Activated naive CD4-positive, alpha-beta T cell treated with anti-CD3 and anti-CD28 coated beads, Interleukin-2, amount 10 ng/mL, durations not matched to agents 5 hours and 36 hours (primary cell): ENCODE results near the gene TM9SF4. TPM values are rescaled to one million over a fixed set of nuclear protein-coding genes. Genes with fewer than 3 reads are reported as not detected.

Source experiments
- total RNA-seq, 2 experiments: library from RNA; stranded (reverse); gene quantifications; one replicate each; pipeline ENCODE4 v1.2.3, GENCODE V29; 2021

The TM9SF4 gene
- total RNA-seq = 10 to 100 TPM; 34.6 to 35.9 TPM

GRCh38 chr20:32109392-32110172, at the start of gene TM9SF4:
Gene TM9SF4, plus strand, starts transcription at chr20:32109714. Its CDS starts 27 bp downstream, at chr20:32109741.

GRCh38 chr20:32207626-32208498, 98.3 kb downstream of the TM9SF4 start, which contains the start of the genes PLAGL2 and POFUT1:
Gene PLAGL2, minus strand, starts transcription at chr20:32207743. Its CDS starts 5,565 bp downstream, at chr20:32202178.
Gene POFUT1, plus strand, starts transcription at chr20:32207880. Its CDS starts 62 bp downstream, at chr20:32207942.

Other genes starting within 250 kb of the TM9SF4 start
- not detected for gene DUSP15, start 239.2 kb upstream of the TM9SF4 start, total RNA-seq
- gene TTLL9, start 239.1 kb upstream of the TM9SF4 start, total RNA-seq = not detected
- 10 to 100 TPM; 11.1 to 11.7 TPM for gene PDRG1, start 157.7 kb upstream of the TM9SF4 start, total RNA-seq
- under 1 TPM in 1 of 2 experiments, not detected in 1; 0.03 TPM for gene XKR7, start 141.6 kb upstream of the TM9SF4 start, total RNA-seq
- gene CCM2L, start 99.3 kb upstream of the TM9SF4 start, total RNA-seq = not detected
- gene HCK, start 57.5 kb upstream of the TM9SF4 start, total RNA-seq = not detected
- 10 to 100 TPM; 17.6 to 18.6 TPM for gene PLAGL2, start 98.0 kb downstream of the TM9SF4 start, total RNA-seq
- gene POFUT1, start 98.2 kb downstream of the TM9SF4 start, total RNA-seq = 10 to 100 TPM; 19.3 to 20.1 TPM
- 10 to 100 TPM; 12.2 to 12.8 TPM for gene KIF3B, start 167.9 kb downstream of the TM9SF4 start, total RNA-seq
- gene ASXL1, start 248.6 kb downstream of the TM9SF4 start, total RNA-seq = 100 to 1,000 TPM; 109 to 113 TPM